Neuronal stem cell (in vitro differentiated cells): ENCODE data around the gene HSDL1.
A peak's percentile ranks its signal among the peaks of the same experiment; 100 is the strongest.

Experiments used
- DNase-seq: peaks from one replicate; pipeline ENCODE4 v3.0.0-alpha.2; 2013; ENCODE audit warnings: low spot score
- H2AFZ ChIP-seq: one replicate; pipeline ENCODE4 v1.6.1; 2013; ENCODE audit warnings: mild to moderate bottlenecking, low read length, inconsistent platforms
- H2AK5ac ChIP-seq: 2 replicates; pipeline ENCODE4 v1.6.1; 2013; ENCODE audit warnings: low read depth, mild to moderate bottlenecking, inconsistent platforms, low read length, moderate library complexity, mixed read lengths
- H2BK120ac ChIP-seq: 2 replicates; pipeline ENCODE4 v1.6.1; 2013; ENCODE audit warnings: low read depth, mild to moderate bottlenecking, inconsistent platforms, low read length, moderate library complexity, mixed read lengths
- H2BK12ac ChIP-seq: one replicate; pipeline ENCODE4 v1.6.1; 2013; ENCODE audit warnings: low read length, inconsistent platforms
- H2BK15ac ChIP-seq: 2 replicates; pipeline ENCODE4 v1.6.1; 2013; ENCODE audit warnings: mild to moderate bottlenecking, low read length, inconsistent platforms, mixed read lengths
- H2BK5ac ChIP-seq: one replicate; pipeline ENCODE4 v1.6.1; 2013; ENCODE audit warnings: inconsistent platforms, mild to moderate bottlenecking, low read length, moderate library complexity
- H3K14ac ChIP-seq: one replicate; pipeline ENCODE4 v1.6.1; 2013; ENCODE audit warnings: low read length, inconsistent platforms
- H3K18ac ChIP-seq: 2 replicates; pipeline ENCODE4 v1.6.1; 2013; ENCODE audit warnings: low read length, inconsistent platforms
- H3K23ac ChIP-seq: 2 replicates; pipeline ENCODE4 v1.6.1; 2013; ENCODE audit warnings: low read depth, mild to moderate bottlenecking, mixed read lengths, low read length, inconsistent platforms; ENCODE audit not compliant: poor library complexity
- H3K27ac ChIP-seq: replicated peaks from 3 replicates; pipeline ENCODE4 v1.5.1; 2013; ENCODE audit warnings: low read length, inconsistent platforms
- H3K27me3 ChIP-seq, 3 experiments: 2 replicates each; pipeline ENCODE4 v1.6.1; 2013; ENCODE audit warnings: low read length in 3 of 3, mild to moderate bottlenecking in 2 of 3, inconsistent platforms in 1 of 3, low read depth in 1 of 3, mixed read lengths in 1 of 3, moderate library complexity in 1 of 3; ENCODE audit not compliant: control insufficient read depth in 3 of 3, insufficient read depth in 3 of 3
- H3K36me3 ChIP-seq, 2 donors: replicated peaks in 1 of 2; 2 replicates each; pipeline ENCODE4 v1.6.1; 2013; ENCODE audit warnings: low read length in 2 of 2; ENCODE audit not compliant: control insufficient read depth in 2 of 2, insufficient read depth in 2 of 2
- H3K4ac ChIP-seq: 2 replicates; pipeline ENCODE4 v1.6.1; 2013; ENCODE audit warnings: inconsistent platforms, mild to moderate bottlenecking, low read length, moderate library complexity
- H3K4me1 ChIP-seq, 2 donors: 1 replicate in 1 of 2; 2 replicates in 1 of 2; pipeline ENCODE4 v1.6.1; 2013; ENCODE audit warnings: low read length in 2 of 2, low read depth in 1 of 2; ENCODE audit not compliant: control insufficient read depth in 2 of 2, insufficient read depth in 1 of 2
- H3K4me2 ChIP-seq: one replicate; pipeline ENCODE4 v1.6.1; 2013; ENCODE audit warnings: mild to moderate bottlenecking, low read length, inconsistent platforms; ENCODE audit not compliant: insufficient read depth, poor library complexity, severe bottlenecking
- H3K4me3 ChIP-seq, 2 donors: 2 replicates each; pipeline ENCODE4 v1.5.1; 2013; ENCODE audit warnings: low read length in 2 of 2, mild to moderate bottlenecking in 2 of 2, inconsistent platforms in 1 of 2, moderate library complexity in 1 of 2
- H3K79me1 ChIP-seq: one replicate; pipeline ENCODE4 v1.6.1; 2013; ENCODE audit warnings: low read depth, mild to moderate bottlenecking, inconsistent platforms, low read length, moderate library complexity
- H3K9ac ChIP-seq: one replicate; pipeline ENCODE4 v1.6.1; 2013; ENCODE audit warnings: mild to moderate bottlenecking, low read depth, low read length, inconsistent platforms; ENCODE audit not compliant: poor library complexity
- H3K9me3 ChIP-seq, 2 donors: replicated peaks in 1 of 2; 2 replicates each; pipeline versions ENCODE3 to v1.6.1; 2013; ENCODE audit warnings: low read length in 2 of 2, mild to moderate bottlenecking in 2 of 2, inconsistent platforms in 1 of 2, low read depth in 1 of 2, mixed read lengths in 1 of 2, moderate library complexity in 1 of 2; ENCODE audit not compliant: control insufficient read depth in 2 of 2, insufficient read depth in 1 of 2
- H4K8ac ChIP-seq: one replicate; pipeline ENCODE4 v1.6.1; 2013; ENCODE audit warnings: low read depth, mild to moderate bottlenecking, inconsistent platforms, low read length, moderate library complexity
- H4K91ac ChIP-seq: one replicate; pipeline ENCODE4 v1.6.1; 2013; ENCODE audit warnings: low read length, low read depth, mild to moderate bottlenecking, inconsistent platforms; ENCODE audit not compliant: poor library complexity
- WGBS, 2 donors: extraction: QIAGEN DNeasy Blood & Tissue Kit; methylation state at CpG; one replicate each; pipeline ENCODE4 v1.1.7; 2013; ENCODE audit warnings: missing lambda C conversion rate in 2 of 2, mixed read lengths in 1 of 2; ENCODE audit not compliant: insufficient read length in 2 of 2, insufficient replicate concordance in 1 of 2; ENCODE audit errors: extremely low coverage in 2 of 2; 5-methylcytosine and 5-hydroxymethylcytosine counted together

The HSDL1 gene

DNA sequence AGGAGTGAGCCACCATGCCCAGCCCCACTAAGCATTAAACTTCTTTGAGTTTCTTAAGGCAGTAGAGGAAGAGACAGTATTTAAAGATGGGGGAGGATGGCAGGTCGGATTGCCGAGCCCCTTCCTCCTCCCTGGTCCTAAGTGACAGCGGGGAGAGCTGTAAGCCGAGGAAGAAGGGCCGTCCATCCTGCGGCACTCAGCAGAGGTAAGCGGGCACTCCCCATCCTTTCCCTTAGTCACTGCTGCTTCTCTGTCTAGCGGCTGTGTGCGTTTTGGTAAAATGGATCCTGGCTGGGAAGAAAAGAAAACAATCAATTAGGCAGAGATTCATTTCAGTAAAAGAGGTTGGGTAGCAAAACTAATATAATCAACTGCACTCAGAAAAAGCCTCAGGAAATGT lies 14.0 kb upstream of the HSDL1 start:
- no peak overlapping the region for H3K23ac ChIP-seq
- no peak overlapping the region for H4K91ac ChIP-seq
- H3K18ac ChIP-seq: no peak overlapping the region
- no peak overlapping the region for H3K4ac ChIP-seq
- no peaks in the 10 kb centered on the region for H3K79me1 ChIP-seq
- H3K9ac ChIP-seq: no peak overlapping the region
- no peak overlapping the region for H3K14ac ChIP-seq
- no peak overlapping the region for H2BK12ac ChIP-seq
- no peak overlapping the region for H2BK120ac ChIP-seq
- H4K8ac ChIP-seq: no peak overlapping the region
- no peak overlapping the region for H3K27ac ChIP-seq
- H2AFZ ChIP-seq: peak overlapping the region; percentile 65
- H3K4me3 ChIP-seq: no peak overlapping the region
- H3K27me3 ChIP-seq: peaks cover 0 to 27% (median 0%) of the 10 kb centered on the region in 3 experiments
- H3K36me3 ChIP-seq: no peaks in the 10 kb centered on the region
- no peak for DNase-seq
- no peak overlapping the region for H2BK15ac ChIP-seq
- no peak overlapping the region for H2AK5ac ChIP-seq
- no peak overlapping the region for H2BK5ac ChIP-seq
- no peak overlapping the region for H3K4me2 ChIP-seq
- no CpG with 5 or more reads among the region's 9 CpGs for WGBS, 2 donors
- H3K4me1 ChIP-seq: no peaks in the 10 kb centered on the region
- no peaks in the 10 kb centered on the region for H3K9me3 ChIP-seq

DNA sequence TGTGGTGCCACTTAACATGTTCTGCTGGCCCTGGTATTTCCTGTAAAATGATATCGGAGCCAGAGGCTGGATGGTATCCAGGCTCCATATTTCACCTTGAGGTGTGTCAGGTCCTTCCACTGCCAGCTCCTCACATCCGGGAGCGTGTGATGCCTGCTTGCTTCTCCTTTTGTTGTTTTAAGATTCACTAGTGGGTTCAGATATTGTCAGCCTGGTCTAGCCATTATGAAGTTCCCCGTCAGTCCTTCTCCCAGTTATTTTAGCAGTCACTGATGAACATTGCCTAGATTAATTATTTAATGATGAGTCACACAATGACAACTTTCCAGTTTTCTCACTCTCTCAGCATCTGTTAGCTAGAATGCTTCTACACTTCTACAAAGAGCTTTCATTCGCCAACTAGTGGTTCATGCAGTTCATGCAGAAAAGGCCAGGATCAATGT lies 11.4 kb upstream of the HSDL1 start:
- no peak for DNase-seq
- Histone ChIP-seq H3K9ac (no peak overlapping the region), H2BK15ac (no peak overlapping the region), H3K9me3 (no peaks in the 10 kb centered on the region), H2AK5ac (no peak overlapping the region), H3K4me1 (no peaks in the 10 kb centered on the region), H4K8ac (no peak overlapping the region), H3K4me2 (no peak overlapping the region), H3K36me3 (no peaks in the 10 kb centered on the region), H3K4ac (no peak overlapping the region), H3K27me3 (peaks cover 0 to 34% (median 0%) of the 10 kb centered on the region in 3 experiments), H2BK12ac (no peak overlapping the region), H2AFZ (no peak overlapping the region), H3K4me3 (no peak overlapping the region), H3K18ac (no peak overlapping the region), H2BK5ac (no peak overlapping the region), H2BK120ac (no peak overlapping the region), H3K79me1 (no peaks in the 10 kb centered on the region), H3K14ac (no peak overlapping the region), H4K91ac (no peak overlapping the region), H3K27ac (no peak overlapping the region), H3K23ac (no peak overlapping the region)
- WGBS, 2 donors: no CpG with 5 or more reads among the region's 5 CpGs

DNA sequence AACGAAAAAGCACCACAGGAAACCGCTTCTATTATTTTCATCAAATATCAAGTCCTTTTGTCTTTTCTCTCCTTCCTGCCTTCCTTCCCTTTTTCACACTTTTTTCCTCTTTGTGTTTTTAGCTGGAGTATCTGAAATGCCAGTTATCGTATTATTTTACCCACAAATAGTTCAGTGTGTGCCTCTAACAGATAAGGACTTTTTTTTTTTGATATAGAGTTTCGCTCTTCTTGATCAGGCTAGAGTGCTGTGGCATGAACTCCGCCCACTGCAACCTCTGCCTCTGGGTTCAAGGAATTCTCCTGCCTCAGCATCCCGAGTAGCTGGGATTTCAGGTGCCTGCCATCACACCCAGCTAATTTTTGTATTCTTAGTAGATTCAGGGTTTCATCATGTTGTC lies 10.8 kb upstream of the HSDL1 start:
- Histone ChIP-seq H2BK12ac (no peak overlapping the region), H3K36me3 (no peaks in the 10 kb centered on the region)
- no CpG with 5 or more reads among the region's 6 CpGs for WGBS, 2 donors

DNA sequence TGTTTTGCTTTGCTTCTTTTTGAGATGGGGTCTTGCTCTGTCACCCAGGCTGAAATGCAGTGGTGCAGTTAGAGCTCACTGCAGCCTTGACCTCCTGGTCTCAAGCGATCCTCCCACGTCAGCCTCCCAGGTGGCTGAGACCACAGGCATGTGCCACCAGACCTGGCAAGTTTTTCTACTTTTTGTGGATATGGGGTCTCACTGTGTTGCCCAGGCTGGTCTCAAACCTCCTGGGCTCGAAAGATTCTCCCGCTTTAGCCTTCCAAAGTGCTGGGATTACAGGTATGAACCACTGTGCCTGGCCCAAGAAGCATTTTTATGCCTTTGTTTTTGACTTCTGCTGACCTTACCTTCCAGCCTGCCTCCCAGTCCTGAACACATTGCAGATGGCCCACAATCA lies 10.2 kb upstream of the HSDL1 start:
- Histone ChIP-seq H2BK120ac (no peak overlapping the region), H4K8ac (no peak overlapping the region), H3K14ac (no peak overlapping the region), H3K79me1 (no peaks in the 10 kb centered on the region), H2BK12ac (no peak overlapping the region), H3K4ac (no peak overlapping the region), H3K27ac (no peak overlapping the region), H3K9ac (no peak overlapping the region), H3K4me2 (no peak overlapping the region), H2AK5ac (no peak overlapping the region), H2AFZ (no peak overlapping the region), H3K9me3 (no peaks in the 10 kb centered on the region), H2BK5ac (no peak overlapping the region), H3K36me3 (no peaks in the 10 kb centered on the region), H3K4me1 (no peaks in the 10 kb centered on the region), H2BK15ac (no peak overlapping the region), H3K23ac (no peak overlapping the region), H3K4me3 (no peak overlapping the region), H4K91ac (no peak overlapping the region), H3K18ac (no peak overlapping the region), H3K27me3 (peaks cover 0 to 41% (median 0%) of the 10 kb centered on the region in 3 experiments)
- DNase-seq: no peak
- WGBS, 2 donors: no CpG with 5 or more reads among the region's 4 CpGs

More for the DNA sequence above, 10.8 kb upstream of the HSDL1 start:
- no peak overlapping the region for H3K9ac ChIP-seq
- H3K4me1 ChIP-seq: no peaks in the 10 kb centered on the region
- no peaks in the 10 kb centered on the region for H3K9me3 ChIP-seq
- no peak overlapping the region for H3K4ac ChIP-seq
- H2AK5ac ChIP-seq: no peak overlapping the region
- no peak overlapping the region for H3K4me3 ChIP-seq
- no peak overlapping the region for H3K23ac ChIP-seq
- H2BK5ac ChIP-seq: no peak overlapping the region
- no peak overlapping the region for H2BK120ac ChIP-seq
- no peak overlapping the region for H3K4me2 ChIP-seq
- no peak overlapping the region for H2AFZ ChIP-seq
- no peak overlapping the region for H4K8ac ChIP-seq
- no peak overlapping the region for H3K27ac ChIP-seq
- no peak overlapping the region for H3K18ac ChIP-seq
- no peaks in the 10 kb centered on the region for H3K79me1 ChIP-seq
- DNase-seq: no peak
- H4K91ac ChIP-seq: no peak overlapping the region
- H2BK15ac ChIP-seq: no peak overlapping the region
- H3K27me3 ChIP-seq: peaks cover 0 to 36% (median 0%) of the 10 kb centered on the region in 3 experiments
- H3K14ac ChIP-seq: no peak overlapping the region
